PC-3 (cell line): ENCODE results near the gene VAMP8. TPM values are rescaled to one million over a fixed set of nuclear protein-coding genes. Genes with fewer than 3 reads are reported as not detected.

ENCODE experiments used
- ATAC-seq: fragments of 200-7000 bp; cut with Tn5 transposase; 2 replicates; pipeline ENCODE4 v1.9.1; 2020; ENCODE audit warnings: mild to moderate bottlenecking, moderate library complexity
- BruUV-seq: library from RNA; stranded (reverse); fragments of 400-500 nt; replicated peaks from 2 replicates; lab custom pipeline; 2021; lab: Mats Ljungman, UMichigan
- CTCF ChIA-PET: fragments of 300-600 bp; sonication (Branson Sonifier 250); formaldehyde crosslinking; loops from one replicate; lab custom pipeline; 2022; ENCODE audit warnings: antibody characterized with exemption; lab: Charles Lee
- POLR2A ChIA-PET: fragments of 300-600 bp; sonication (Branson Sonifier 250); formaldehyde crosslinking; loops from one replicate; lab custom pipeline; 2022; ENCODE audit warnings: antibody characterized with exemption; ENCODE audit not compliant: unreplicated experiment; lab: Charles Lee
- DNase-seq: peaks from one replicate; pipeline ENCODE4 v3.0.0-alpha.2; 2015
- H2AFZ ChIP-seq: fragments of 300-600 bp; sonication (generic); 2 replicates; pipeline ENCODE4 v1.6.0; 2016; ENCODE audit warnings: antibody characterized with exemption, low read length
- H3F3A ChIP-seq: fragments of 300-600 bp; sonication (generic); one replicate; pipeline ENCODE4 v1.6.0; 2017; ENCODE audit warnings: antibody characterized with exemption, low read length, control low read depth, mild to moderate bottlenecking; ENCODE audit not compliant: unreplicated experiment
- H3K27ac ChIP-seq: fragments of 300-600 bp; sonication (generic); 2 replicates; pipeline ENCODE4 v1.5.1; 2016; ENCODE audit warnings: mild to moderate bottlenecking, low read length
- H3K27me3 ChIP-seq: fragments of 300-600 bp; sonication (generic); 2 replicates; pipeline ENCODE4 v1.6.1; 2016; ENCODE audit warnings: low read length, mixed read lengths
- H3K36me3 ChIP-seq: fragments of 300-600 bp; sonication (generic); 2 replicates; pipeline ENCODE4 v1.6.1; 2016; ENCODE audit warnings: low read depth, mixed run types, low read length, mixed read lengths
- H3K4me1 ChIP-seq: fragments of 300-600 bp; sonication (generic); 2 replicates; pipeline ENCODE4 v1.5.1; 2016; ENCODE audit warnings: low read length; ENCODE audit not compliant: insufficient read depth
- H3K4me2 ChIP-seq: fragments of 300-600 bp; sonication (generic); 2 replicates; pipeline ENCODE4 v1.6.0; 2016; ENCODE audit warnings: low read length
- H3K4me3 ChIP-seq: fragments of 300-600 bp; sonication (generic); 2 replicates; pipeline ENCODE4 v1.5.1; 2016; ENCODE audit warnings: mild to moderate bottlenecking, low read length, mixed read lengths
- H3K79me2 ChIP-seq: fragments of 300-600 bp; sonication (generic); 2 replicates; pipeline ENCODE4 v1.6.1; 2017; ENCODE audit warnings: low read length, mixed read lengths
- H3K9ac ChIP-seq: fragments of 300-600 bp; sonication (generic); 2 replicates; pipeline ENCODE4 v1.6.0; 2016; ENCODE audit warnings: mild to moderate bottlenecking, low read length
- H3K9me2 ChIP-seq: fragments of 300-600 bp; sonication (generic); replicated peaks from 2 replicates; pipeline ENCODE4 v1.6.1; 2016; ENCODE audit warnings: mixed run types, low read length, mixed read lengths
- H3K9me3 ChIP-seq: fragments of 300-600 bp; sonication (generic); 2 replicates; pipeline ENCODE4 v1.6.1; 2016; ENCODE audit warnings: low read length, mixed read lengths
- H4K20me1 ChIP-seq: fragments of 300-600 bp; sonication (generic); 2 replicates; pipeline ENCODE4 v1.6.1; 2016; ENCODE audit warnings: low read length, mixed read lengths
- EZH2 ChIP-seq: fragments of 300-600 bp; sonication (generic); IDR thresholded peaks from one replicate; pipeline ENCODE4 v1.6.1; 2017; ENCODE audit warnings: antibody characterized with exemption, mild to moderate bottlenecking, low read length; ENCODE audit not compliant: unreplicated experiment
- EZH2phosphoT487 ChIP-seq: fragments of 300-600 bp; sonication (generic); IDR thresholded peaks from 2 replicates; pipeline ENCODE4 v1.6.1; 2018; ENCODE audit warnings: mild to moderate bottlenecking, antibody characterized with exemption, low read length, borderline replicate concordance
- intact Hi-C: fragments of 100-400 bp; cut with micrococcal nuclease; formaldehyde crosslinking; loops from 2 replicates; pipeline ENCODE4 v1.9.0; 2023
- total RNA-seq: library from RNA; depleted of rRNA; stranded (reverse); fragments of >200 nt; gene quantifications from 2 replicates; pipeline ENCODE4 v1.2.3, GENCODE V29; 2014
- TF ChIP-seq, protein P1 (sequence below): fragments of 300-600 bp; sonication (generic); conservative IDR thresholded peaks from 2 replicates; pipeline ENCODE4 v1.5.1; 2017; ENCODE audit warnings: antibody characterized with exemption, low read depth, mild to moderate bottlenecking, low read length

The VAMP8 gene
- total RNA-seq, 1 experiment from 2014 or later, result 142 TPM

DNA sequence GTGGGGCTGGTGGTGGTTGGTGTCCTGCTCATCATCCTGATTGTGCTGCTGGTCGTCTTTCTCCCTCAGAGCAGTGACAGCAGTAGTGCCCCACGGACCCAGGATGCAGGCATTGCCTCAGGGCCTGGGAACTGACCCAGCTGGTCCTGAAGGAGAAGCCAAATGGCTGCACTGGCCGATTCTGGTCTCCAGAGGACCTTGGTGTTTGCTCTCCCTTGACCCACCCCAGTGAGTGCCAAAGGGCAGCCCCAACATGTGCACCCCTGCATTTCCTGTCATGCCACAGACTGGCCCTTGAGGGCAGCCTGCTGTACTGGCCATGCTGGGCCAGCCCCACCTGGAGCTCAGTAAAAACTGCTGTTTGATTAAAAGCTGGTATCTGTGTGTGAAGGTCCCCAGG, 15.6 kb downstream of the VAMP8 start:
- POLR2A ChIA-PET, result interaction anchor here (0.5 kb wide), 1 partner anchor 12 kb away, joined by 5 read pairs; no protein-coding TSS in a partner anchor
- no TSS peak for BruUV-seq
- no peak overlapping the region for H2AFZ ChIP-seq
- CTCF ChIA-PET, result no interaction called here
- no peak overlapping the region for H3K4me3 ChIP-seq
- H3K36me3 ChIP-seq, result peaks cover 11% of the 10 kb centered on the region; the same call in 1 of the 2 replicates
- H3K9ac ChIP-seq, result no peak overlapping the region
- H3K4me1 ChIP-seq, result peaks cover 24% of the 10 kb centered on the region
- H3K79me2 ChIP-seq, result peaks cover 20% of the 10 kb centered on the region
- no peak overlapping the region for H3K27ac ChIP-seq
- no peaks in the 10 kb centered on the region for H3K27me3 ChIP-seq
- TF ChIP-seq EZH2 (no peak), EZH2phosphoT487 (no peak)
- TF ChIP-seq, protein P1, sequence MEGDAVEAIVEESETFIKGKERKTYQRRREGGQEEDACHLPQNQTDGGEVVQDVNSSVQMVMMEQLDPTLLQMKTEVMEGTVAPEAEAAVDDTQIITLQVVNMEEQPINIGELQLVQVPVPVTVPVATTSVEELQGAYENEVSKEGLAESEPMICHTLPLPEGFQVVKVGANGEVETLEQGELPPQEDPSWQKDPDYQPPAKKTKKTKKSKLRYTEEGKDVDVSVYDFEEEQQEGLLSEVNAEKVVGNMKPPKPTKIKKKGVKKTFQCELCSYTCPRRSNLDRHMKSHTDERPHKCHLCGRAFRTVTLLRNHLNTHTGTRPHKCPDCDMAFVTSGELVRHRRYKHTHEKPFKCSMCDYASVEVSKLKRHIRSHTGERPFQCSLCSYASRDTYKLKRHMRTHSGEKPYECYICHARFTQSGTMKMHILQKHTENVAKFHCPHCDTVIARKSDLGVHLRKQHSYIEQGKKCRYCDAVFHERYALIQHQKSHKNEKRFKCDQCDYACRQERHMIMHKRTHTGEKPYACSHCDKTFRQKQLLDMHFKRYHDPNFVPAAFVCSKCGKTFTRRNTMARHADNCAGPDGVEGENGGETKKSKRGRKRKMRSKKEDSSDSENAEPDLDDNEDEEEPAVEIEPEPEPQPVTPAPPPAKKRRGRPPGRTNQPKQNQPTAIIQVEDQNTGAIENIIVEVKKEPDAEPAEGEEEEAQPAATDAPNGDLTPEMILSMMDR, result no peak
- H4K20me1 ChIP-seq, result no peaks in the 10 kb centered on the region
- intact Hi-C loops, result no loop called here
- no peak for ATAC-seq
- DNase-seq, result no peak
- H3K4me2 ChIP-seq, result no peak overlapping the region
- no peaks in the 10 kb centered on the region for H3K9me2 ChIP-seq
- H3F3A ChIP-seq, result no peaks in the 10 kb centered on the region
- no peaks in the 10 kb centered on the region for H3K9me3 ChIP-seq

DNA sequence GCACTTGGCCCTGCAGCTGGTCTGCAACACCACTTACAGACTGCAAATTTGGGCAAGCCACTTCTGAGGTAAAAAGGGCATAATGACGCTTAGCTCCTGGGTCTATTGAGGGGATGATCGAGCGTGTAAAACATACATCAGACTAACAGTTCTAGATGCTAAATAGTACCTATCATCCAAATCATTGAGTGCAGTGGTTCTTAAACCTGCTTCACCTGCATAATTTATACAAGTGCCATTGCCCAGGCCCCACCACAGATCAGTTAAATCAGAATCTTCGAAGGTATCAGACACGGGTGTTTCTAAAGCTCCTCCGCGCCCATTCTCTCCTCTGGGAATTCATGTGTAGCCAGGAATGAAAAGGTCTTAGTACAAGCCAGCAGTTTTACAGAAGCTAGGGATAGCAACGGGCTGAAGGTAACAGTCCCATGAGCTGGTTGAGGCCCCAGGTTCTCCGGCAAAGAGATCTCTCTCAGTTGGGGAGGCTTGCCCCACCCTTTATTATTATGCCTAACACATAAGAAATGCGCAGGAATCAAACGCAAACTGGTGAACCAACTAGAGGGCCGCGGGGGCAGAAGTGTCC, 17.4 kb downstream of the VAMP8 start:
- Histone ChIP-seq H3K9me2 (no peaks in the 10 kb centered on the region), H4K20me1 (no peaks in the 10 kb centered on the region), H3K4me1 (peaks cover 24% of the 10 kb centered on the region), H3F3A (no peaks in the 10 kb centered on the region), H3K79me2 (peaks cover 20% of the 10 kb centered on the region), H3K4me2 (peak overlapping the region; percentile 91), H3K4me3 (peak overlapping the region; percentile 85), H3K27me3 (no peaks in the 10 kb centered on the region), H3K27ac (peak overlapping the region; percentile 69), H3K36me3 (peaks cover 13% of the 10 kb centered on the region; the same call in 1 of the 2 replicates), H3K9me3 (no peaks in the 10 kb centered on the region), H3K9ac (peak overlapping the region; percentile 79), H2AFZ (peak overlapping the region; percentile 75)
- ATAC-seq (no peak), DNase-seq (no peak)
- BruUV-seq, result TSS peak; percentile 85
- POLR2A ChIA-PET, result interaction anchor here (0.6 to 1.6 kb wide), 5 partner anchors 17 to 1014 kb away, joined by 3 to 5 read pairs (median 4); partner anchors contain the start of genes C2orf68 and MAT2A
- intact Hi-C loops, result loop anchor here (2.0 kb wide), 1 partner anchor 174 kb away; no protein-coding TSS in a partner anchor
- no peak for TF ChIP-seq EZH2
- TF ChIP-seq EZH2phosphoT487, result no peak
- CTCF ChIA-PET, result interaction anchor here (0.6 kb wide), 1 partner anchor 54 kb away, joined by 4 read pairs; no protein-coding TSS in a partner anchor

DNA sequence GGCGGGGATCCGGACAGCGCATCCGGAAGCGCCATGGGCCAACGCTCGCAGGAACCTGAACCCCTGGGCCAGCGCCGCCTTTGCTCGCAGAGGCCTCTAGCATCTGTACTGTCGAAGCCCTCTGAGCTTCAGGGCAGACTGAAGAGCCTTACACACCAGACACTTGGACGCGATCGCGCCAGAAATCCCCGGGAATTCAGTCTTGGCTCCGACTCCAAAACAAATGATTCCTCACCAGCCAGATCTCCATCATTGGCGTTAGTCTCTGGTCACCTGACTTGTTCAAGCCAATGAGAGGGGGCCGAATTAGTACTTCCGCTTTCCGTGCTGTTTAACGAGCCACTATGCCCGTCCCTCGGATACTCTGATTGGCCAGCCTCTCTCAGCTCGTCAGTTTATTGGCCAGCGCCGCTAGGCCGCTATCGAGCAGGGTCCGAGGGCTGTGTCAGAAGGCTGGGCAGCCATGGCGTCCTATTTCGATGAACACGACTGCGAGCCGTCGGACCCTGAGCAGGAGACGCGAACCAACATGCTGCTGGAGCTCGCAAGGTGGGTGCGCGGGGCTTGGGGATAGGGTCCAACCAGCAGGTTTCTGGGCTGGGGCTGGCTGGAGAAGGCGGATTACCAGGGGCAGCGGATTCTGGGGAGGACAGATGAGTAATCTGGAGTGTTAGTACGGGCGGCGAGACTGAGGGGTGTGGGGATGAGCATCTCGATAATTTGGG, 18.1 kb downstream of the VAMP8 start, which contains the start of gene RNF181:
TSS of gene RNF181 (plus strand) at position 445 of the 725 bp plus-strand sequence. CDS start at position 464, 19 bp downstream.
- Histone ChIP-seq H3K9ac (peak within 1 kb of the TSS; percentile 79), H4K20me1 (no peaks in the 10 kb centered on the region), H3K4me1 (peaks cover 20% of the 10 kb centered on the region), H3K79me2 (peaks cover 20% of the 10 kb centered on the region), H3K9me2 (no peaks in the 10 kb centered on the region), H3K27ac (peak within 1 kb of the TSS; percentile 69), H3F3A (no peaks in the 10 kb centered on the region), H3K27me3 (no peaks in the 10 kb centered on the region), H3K36me3 (peaks cover 13% of the 10 kb centered on the region; the same call in 1 of the 2 replicates), H2AFZ (peak within 1 kb of the TSS; percentile 75), H3K4me2 (peak within 1 kb of the TSS; percentile 97), H3K4me3 (peak within 1 kb of the TSS; percentile 85), H3K9me3 (no peaks in the 10 kb centered on the region)
- TF ChIP-seq EZH2phosphoT487 (no peak), EZH2 (no peak)
- TF ChIP-seq, protein P1, result no peak
- ChIA-PET POLR2A (interaction anchor here (0.6 to 1.6 kb wide), 5 partner anchors 16 to 1014 kb away, joined by 3 to 5 read pairs (median 4); partner anchors contain the start of genes C2orf68 and MAT2A), CTCF (interaction anchor here (0.6 to 0.7 kb wide), 2 partner anchors 53 to 242 kb away, joined by 3 to 4 read pairs; no protein-coding TSS in a partner anchor)
- BruUV-seq, result no TSS peak
- intact Hi-C loops, result loop anchor here (2.0 kb wide), 1 partner anchor 175 kb away; no protein-coding TSS in a partner anchor
- DNase-seq (peak; percentile 99), ATAC-seq (peak; percentile 97)
